Measurements from ENCODE around the gene USP15. TPM values are rescaled to one million over a fixed set of nuclear protein-coding genes. Genes with fewer than 3 reads are reported as not detected.

The USP15 gene
- total RNA-seq, 3 donors from 2014 or later (not counting 1 experiment from before 2014, with no cell fraction given): 188 to 251 (median 197) TPM

DNA sequence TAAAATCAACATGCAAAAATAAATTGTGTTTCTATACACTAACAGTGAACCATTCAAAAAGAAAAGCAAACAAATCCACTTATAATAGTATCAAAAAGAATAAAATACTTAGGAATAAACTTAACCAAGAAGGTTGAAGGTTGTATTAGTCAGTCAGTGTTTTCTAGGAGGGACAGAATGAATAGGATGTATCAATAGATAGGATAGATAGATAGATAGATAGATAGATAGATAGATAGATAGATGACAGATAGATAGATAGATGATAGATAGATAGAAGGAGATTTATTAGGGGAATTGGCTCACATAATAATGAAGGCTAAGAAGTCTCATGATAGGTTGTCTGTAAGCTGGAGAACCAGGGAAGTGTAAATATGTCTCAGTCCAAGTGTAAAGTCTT is 169.3 kb downstream of the USP15 start:
- ATAC-seq: no peak
- H3K27me3 Mint-ChIP-seq (ENCODE audit: low read depth in 2 of 2): peaks cover 20 to 35% of the 10 kb centered on the region in 2 donors
- H3K4me3 ChIP-seq (ENCODE audit: low read length): no peak overlapping the region

DNA sequence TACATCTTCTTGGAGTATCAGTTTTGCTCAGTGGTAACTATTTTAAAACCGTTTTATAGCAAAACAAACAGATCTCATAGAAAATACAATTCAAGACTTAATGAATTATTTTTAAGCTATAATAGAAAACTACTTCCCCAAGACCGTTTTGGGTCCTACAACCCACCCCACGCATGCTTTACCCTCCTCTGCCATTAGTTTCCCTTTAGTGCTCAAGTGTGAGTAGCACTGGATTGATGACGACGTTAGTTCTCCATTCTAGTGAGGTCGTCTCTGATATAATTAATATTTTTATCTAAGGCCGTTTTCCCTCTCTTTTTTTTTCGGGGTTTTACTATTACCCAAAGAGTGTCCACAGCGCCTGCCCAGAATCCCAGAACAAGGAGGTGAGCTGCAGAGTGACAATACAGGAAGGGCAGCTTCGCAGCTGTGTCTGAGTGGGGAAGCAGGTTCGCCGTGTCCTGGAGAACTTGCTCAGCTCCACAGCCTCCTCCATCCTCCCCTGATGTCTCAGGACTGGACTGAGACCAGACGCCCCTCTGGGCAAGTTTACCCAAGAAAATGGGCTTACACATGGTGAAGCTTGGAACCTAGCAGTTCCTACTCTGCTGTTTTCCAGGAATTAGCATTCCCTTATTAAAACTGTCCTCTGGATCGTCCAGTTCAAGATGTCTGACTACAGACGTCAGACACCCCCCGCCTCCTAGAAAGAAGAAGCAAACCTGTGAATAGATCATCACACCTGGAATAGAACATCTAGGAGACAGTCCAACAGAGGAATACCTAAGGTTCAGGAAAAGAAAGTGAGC is 174.5 kb downstream of the USP15 start:
- intact Hi-C loops (cut with micrococcal nuclease): loop anchor here (10.0 kb wide), 1 partner anchor 150 kb away; no protein-coding TSS in a partner anchor
- Mint-ChIP-seq H3K27me3 (ENCODE audit: low read depth in 2 of 2) (peaks cover 37 to 72% of the 10 kb centered on the region in 2 donors), H3K36me3 (no peaks in the 10 kb centered on the region), H3K9me3 (no peaks in the 10 kb centered on the region), H3K4me1 (peaks cover 15 to 20% of the 10 kb centered on the region in 2 donors), H3K4me3 (peak overlapping the region; percentile 87), H3K27ac (no peak overlapping the region)
- Histone ChIP-seq H3K9me3 (ENCODE audit: control insufficient read depth, insufficient read depth, low read length) (no peaks in the 10 kb centered on the region), H3K4me1 (ENCODE audit: control insufficient read depth, insufficient read depth, low read length) (peaks cover 15% of the 10 kb centered on the region), H3K36me3 (ENCODE audit: control insufficient read depth, insufficient read depth, low read length) (no peaks in the 10 kb centered on the region), H3K27me3 (ENCODE audit: control insufficient read depth, insufficient read depth, low read length) (peaks cover 9% of the 10 kb centered on the region), H3K4me3 (ENCODE audit: low read length) (peak overlapping the region; percentile 21), H3K27ac (ENCODE audit: low read length) (no peak overlapping the region)
- ATAC-seq (peak in 2 of 3 donors; percentile 43 to 52), DNase-seq (peak in 1 of 2 donors; percentile 23)
- TF ChIP-seq, protein P1, sequence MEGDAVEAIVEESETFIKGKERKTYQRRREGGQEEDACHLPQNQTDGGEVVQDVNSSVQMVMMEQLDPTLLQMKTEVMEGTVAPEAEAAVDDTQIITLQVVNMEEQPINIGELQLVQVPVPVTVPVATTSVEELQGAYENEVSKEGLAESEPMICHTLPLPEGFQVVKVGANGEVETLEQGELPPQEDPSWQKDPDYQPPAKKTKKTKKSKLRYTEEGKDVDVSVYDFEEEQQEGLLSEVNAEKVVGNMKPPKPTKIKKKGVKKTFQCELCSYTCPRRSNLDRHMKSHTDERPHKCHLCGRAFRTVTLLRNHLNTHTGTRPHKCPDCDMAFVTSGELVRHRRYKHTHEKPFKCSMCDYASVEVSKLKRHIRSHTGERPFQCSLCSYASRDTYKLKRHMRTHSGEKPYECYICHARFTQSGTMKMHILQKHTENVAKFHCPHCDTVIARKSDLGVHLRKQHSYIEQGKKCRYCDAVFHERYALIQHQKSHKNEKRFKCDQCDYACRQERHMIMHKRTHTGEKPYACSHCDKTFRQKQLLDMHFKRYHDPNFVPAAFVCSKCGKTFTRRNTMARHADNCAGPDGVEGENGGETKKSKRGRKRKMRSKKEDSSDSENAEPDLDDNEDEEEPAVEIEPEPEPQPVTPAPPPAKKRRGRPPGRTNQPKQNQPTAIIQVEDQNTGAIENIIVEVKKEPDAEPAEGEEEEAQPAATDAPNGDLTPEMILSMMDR (IDR thresholded peaks at IDR 0.05): no peak
- WGBS (ENCODE audit: insufficient coverage): 19% methylated on average over 10 of the region's 16 CpGs

More for the DNA sequence above, 169.3 kb downstream of the USP15 start:
- H3K9me3 ChIP-seq (ENCODE audit: control insufficient read depth, insufficient read depth, low read length): peaks cover 4% of the 10 kb centered on the region
- peaks cover under 1 to 2% of the 10 kb centered on the region in 2 donors for H3K4me1 Mint-ChIP-seq
- TF ChIP-seq, protein P1 (IDR thresholded peaks at IDR 0.05): no peak
- intact Hi-C loops (cut with micrococcal nuclease): no loop called here
- no peaks in the 10 kb centered on the region for H3K27me3 ChIP-seq (ENCODE audit: control insufficient read depth, insufficient read depth, low read length)
- H3K36me3 ChIP-seq (ENCODE audit: control insufficient read depth, insufficient read depth, low read length): no peaks in the 10 kb centered on the region
- no peak for DNase-seq
- H3K36me3 Mint-ChIP-seq: peaks cover 14% of the 10 kb centered on the region
- H3K27ac ChIP-seq (ENCODE audit: low read length): no peak overlapping the region
- H3K27ac Mint-ChIP-seq: no peak overlapping the region
- no peaks in the 10 kb centered on the region for H3K4me1 ChIP-seq (ENCODE audit: control insufficient read depth, insufficient read depth, low read length)
- H3K4me3 Mint-ChIP-seq: no peak overlapping the region
- peaks cover 3 to 10% of the 10 kb centered on the region in 2 donors for H3K9me3 Mint-ChIP-seq

DNA sequence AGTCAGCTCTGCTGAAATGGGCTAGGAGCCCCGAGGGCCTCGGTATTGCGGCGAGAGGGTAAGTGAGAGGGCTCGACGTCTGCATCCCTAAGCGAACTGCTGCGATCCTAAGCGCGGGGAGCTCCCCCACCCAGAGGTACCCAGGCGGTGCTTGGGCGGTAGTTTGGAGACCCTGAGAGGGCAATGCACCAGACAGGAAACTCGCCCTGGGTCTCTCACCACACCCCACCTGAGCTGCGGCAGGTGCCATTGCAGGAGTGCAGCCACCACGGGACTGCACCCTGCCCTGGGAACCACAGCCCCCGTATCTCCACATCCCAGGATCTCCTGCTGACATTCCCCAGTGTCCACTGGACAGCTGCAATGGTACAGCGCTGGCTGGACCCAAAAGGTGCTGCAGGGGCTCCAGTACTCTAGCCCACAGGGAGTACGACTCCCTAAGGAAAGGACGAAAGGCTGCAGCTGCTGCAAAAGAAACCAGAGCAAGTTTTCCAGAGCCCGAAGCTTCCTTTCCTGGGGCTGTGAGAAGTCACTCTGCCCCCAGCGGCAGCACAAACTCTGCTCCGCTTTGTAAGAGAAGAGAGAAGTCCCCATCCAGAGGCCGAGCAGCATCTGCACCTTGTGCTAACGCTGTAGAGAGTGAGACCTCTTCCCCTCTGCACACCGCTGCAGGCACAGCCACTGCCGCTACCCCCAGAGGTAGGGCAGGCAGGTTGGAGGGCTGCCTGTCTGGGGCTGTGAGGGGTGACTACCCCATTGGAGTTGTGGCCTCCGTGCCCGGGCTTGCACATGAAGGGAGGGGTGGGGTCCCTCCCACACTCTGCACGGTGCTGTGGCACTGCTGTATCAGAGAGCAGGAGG is 175.3 kb downstream of the USP15 start:
- Histone ChIP-seq H3K9me3 (ENCODE audit: control insufficient read depth, insufficient read depth, low read length) (no peaks in the 10 kb centered on the region), H3K27ac (ENCODE audit: low read length) (no peak overlapping the region), H3K36me3 (ENCODE audit: control insufficient read depth, insufficient read depth, low read length) (no peaks in the 10 kb centered on the region), H3K4me3 (ENCODE audit: low read length) (peak overlapping the region; percentile 21), H3K27me3 (ENCODE audit: control insufficient read depth, insufficient read depth, low read length) (peaks cover 9% of the 10 kb centered on the region), H3K4me1 (ENCODE audit: control insufficient read depth, insufficient read depth, low read length) (peaks cover 15% of the 10 kb centered on the region)
- peaks cover 15 to 20% of the 10 kb centered on the region in 2 donors for H3K4me1 Mint-ChIP-seq
- peak overlapping the region; percentile 87 for H3K4me3 Mint-ChIP-seq
- no peak overlapping the region for H3K27ac Mint-ChIP-seq
- ATAC-seq (peak; percentile 61 to 72 (median 62)), DNase-seq (peak in 1 of 2 donors; percentile 55)
- peaks cover 36 to 68% of the 10 kb centered on the region in 2 donors for H3K27me3 Mint-ChIP-seq (ENCODE audit: low read depth in 2 of 2)
- TF ChIP-seq, protein P1 (IDR thresholded peaks at IDR 0.05): peak; percentile 14
- 4% methylated on average over 28 of the region's 29 CpGs for WGBS (ENCODE audit: insufficient coverage)
- H3K9me3 Mint-ChIP-seq: no peaks in the 10 kb centered on the region
- H3K36me3 Mint-ChIP-seq: no peaks in the 10 kb centered on the region
- intact Hi-C loops (cut with micrococcal nuclease): loop anchor here (10.0 kb wide), 1 partner anchor 149 kb away; no protein-coding TSS in a partner anchor
